GM10266 (cell line): ENCODE results near the gene PTPN20.
"Not testable (repeated sequence)": the region's sequence is repeated elsewhere in the genome, so short reads cannot be mapped to it uniquely, and the experiment has no call there.

Source experiments
- DNase-seq: peaks from one replicate; pipeline ENCODE4 v3.0.0; 2012; ENCODE audit errors: extremely low spot score
- TF ChIP-seq, protein P1 (sequence below): IDR thresholded peaks from 2 replicates; pipeline ENCODE4 v1.5.1; 2012; ENCODE audit warnings: mild to moderate bottlenecking, low read depth; ENCODE audit not compliant: control insufficient read depth, insufficient read depth; ENCODE audit errors: missing control alignments

Gene PTPN20, protein sequence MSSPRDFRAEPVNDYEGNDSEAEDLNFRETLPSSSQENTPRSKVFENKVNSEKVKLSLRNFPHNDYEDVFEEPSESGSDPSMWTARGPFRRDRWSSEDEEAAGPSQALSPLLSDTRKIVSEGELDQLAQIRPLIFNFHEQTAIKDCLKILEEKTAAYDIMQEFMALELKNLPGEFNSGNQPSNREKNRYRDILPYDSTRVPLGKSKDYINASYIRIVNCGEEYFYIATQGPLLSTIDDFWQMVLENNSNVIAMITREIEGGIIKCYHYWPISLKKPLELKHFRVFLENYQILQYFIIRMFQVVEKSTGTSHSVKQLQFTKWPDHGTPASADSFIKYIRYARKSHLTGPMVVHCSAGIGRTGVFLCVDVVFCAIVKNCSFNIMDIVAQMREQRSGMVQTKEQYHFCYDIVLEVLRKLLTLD

DNA sequence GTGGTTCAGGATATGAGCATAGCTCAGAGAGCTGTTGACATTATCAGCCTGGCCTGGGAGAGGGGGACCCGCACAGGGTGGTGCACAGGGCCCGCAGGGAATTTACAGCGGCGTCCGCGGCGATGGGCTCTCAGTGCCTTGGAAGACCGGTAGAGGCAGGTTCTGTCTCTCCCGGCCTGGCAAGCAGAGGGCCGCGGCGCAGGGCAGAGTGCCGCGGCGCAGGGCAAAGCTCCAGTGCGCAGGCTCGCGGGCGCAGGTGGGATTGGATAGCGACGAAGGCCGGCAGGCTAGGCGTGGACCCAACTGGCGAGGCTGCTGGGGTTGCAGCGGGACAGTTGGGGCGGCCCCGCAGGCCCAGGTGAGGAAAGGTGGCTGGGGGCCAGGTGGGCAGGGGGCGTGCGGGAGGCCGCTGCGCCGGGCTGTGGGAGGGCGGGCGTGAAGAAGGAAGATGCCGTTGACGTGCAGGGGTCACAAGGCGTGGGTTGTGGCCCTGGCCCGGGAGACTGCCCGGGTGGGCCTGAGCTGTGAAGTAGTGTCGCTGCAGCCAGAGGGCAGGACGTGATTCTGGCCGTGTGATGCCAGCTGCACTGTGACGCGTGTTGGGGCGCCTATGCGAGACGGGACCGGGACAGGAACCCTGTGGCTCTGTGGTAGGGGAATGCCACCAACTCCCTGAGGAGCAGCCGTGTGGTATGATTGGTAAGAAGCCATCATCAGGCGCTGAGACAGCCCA lies at the start of gene PTPN20:
PTPN20 (plus strand) TSS at position 285 of the 733 bp plus-strand sequence. CDS start 21,072 bp downstream, outside the sequence.
- peak; percentile 0 for DNase-seq

DNA sequence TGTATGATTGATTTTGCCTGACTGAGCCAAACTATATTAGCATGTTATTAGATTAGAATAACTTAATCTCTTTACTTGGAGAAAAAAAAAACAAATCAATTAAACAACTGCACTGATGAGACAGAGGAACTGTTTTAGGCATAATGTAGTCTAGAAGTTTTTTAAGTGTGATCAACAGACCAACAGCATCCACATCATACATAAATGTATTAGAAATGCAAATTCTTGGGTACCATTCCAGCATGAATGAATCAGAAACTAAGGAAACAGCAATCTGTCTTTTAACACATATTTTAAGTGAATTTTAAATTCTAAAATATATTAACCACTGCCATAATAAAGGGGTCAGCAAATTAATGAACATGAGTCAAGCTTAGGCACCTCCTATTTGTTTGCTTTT lies 41.5 kb upstream of the PTPN20 start:
- DNase-seq: not testable (repeated sequence)

DNA sequence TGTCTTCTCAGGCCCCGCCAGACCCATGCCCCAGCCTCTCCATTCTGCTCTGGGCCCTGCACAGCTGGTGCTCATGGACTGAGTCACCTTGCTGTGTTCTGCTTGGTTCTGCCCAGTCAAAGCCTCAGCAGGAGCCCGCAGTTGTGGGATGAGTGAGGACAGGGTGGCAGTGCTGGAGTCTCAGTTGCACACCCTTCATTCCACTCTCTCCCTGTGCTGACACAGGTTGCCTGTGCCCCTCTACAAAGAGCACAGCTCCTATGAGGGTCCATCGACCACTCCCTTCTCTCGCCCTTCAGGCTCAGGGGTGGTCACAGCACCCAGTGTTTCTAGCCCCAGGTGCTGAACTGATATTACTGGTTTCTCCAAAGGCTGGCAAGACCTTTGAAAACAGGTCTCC lies 39.6 kb upstream of the PTPN20 start:
- not testable (repeated sequence) for DNase-seq

DNA sequence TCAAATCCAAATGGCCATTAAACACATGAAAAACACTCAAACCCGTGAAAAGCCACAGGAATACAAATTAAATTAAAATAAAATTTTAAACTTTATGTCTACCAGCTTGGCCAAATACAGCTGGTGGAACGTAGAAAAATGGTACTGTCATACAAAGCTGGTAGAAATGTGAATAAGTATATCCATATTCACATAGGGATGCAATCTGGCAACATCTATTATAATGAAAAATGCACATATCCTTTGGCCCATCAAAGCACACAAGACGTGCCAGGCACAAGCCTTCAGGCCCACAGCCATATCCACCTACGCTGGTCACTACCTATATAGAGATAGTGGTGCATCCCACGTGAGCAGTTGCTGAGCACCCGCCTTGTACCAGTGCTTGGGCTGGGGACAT lies 35.9 kb upstream of the PTPN20 start:
- not testable (repeated sequence) for DNase-seq

DNA sequence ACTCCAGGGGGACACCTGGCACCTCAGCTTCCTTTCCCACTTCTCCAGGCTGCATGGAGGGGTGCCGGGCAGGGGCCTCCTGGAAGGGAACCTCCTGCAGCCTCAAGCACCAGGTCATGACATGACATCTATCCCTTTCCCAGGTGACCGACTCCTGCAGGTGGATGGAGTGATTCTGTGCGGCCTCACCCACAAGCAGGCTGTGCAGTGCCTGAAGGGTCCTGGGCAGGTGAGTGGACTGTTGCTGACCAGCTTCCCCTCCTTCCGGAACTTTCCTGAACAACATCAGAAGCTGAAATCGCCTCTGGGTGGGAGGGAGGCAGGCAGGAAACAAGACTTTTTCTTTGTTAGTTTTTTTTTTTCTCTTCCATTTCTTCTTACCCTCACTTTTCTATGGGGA lies 34.5 kb upstream of the PTPN20 start:
- not testable (repeated sequence) for DNase-seq

DNA sequence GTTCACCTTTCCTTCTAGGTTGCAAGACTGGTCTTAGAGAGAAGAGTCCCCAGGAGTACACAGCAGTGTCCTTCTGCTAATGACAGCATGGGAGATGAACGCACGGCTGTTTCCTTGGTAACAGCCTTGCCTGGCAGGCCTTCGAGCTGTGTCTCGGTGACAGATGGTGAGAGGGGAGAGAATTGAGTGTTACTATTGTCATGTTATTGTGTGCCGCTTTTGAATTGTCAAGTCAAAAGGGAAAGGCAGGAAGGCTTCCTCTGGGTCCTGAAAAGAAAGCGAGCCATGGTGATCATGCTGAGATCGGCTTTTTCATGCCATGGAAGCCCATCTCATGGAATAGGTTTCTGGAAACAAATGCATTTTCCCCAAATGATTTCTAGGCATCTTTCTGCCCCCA lies 32.5 kb upstream of the PTPN20 start:
- not testable (repeated sequence) for DNase-seq

DNA sequence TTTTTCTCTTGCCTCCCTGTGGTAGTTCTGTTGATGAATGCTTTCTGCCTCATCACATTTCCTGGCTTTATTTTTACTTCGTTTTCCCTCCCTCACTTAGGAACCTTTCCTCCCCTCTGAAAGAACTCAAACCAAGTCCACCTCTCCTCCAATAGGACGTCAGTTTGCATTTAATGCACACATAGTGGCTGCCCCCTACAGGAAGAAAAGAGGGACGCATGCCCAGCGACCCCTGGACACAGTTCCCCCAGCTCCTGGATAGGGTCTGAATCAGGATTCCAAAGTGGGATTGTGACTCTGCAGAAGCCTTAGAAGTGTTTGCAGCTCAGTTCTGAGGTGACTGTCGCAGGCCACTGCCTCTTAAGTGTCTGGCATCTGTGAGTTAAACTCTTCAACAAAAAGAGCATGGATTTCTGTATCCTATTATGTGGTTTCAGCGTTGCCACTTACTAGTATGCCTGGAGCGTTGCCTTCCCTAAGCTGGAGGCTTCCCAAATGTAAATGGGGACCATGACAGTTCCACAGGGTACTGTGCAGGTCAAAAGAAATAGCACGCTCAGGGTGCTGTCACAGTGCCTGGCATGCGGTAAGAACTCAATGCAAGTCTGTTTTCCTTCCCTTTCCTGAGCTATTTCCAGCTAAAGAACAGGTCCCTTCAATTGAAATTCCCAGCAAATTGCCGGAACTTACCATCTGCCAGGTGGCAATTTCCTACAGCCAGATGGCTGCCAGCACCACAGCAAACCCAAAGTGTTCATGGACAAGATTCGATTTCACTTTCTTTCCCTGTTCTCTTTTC lies 20.2 kb upstream of the PTPN20 start:
- DNase-seq: not testable (repeated sequence)

DNA sequence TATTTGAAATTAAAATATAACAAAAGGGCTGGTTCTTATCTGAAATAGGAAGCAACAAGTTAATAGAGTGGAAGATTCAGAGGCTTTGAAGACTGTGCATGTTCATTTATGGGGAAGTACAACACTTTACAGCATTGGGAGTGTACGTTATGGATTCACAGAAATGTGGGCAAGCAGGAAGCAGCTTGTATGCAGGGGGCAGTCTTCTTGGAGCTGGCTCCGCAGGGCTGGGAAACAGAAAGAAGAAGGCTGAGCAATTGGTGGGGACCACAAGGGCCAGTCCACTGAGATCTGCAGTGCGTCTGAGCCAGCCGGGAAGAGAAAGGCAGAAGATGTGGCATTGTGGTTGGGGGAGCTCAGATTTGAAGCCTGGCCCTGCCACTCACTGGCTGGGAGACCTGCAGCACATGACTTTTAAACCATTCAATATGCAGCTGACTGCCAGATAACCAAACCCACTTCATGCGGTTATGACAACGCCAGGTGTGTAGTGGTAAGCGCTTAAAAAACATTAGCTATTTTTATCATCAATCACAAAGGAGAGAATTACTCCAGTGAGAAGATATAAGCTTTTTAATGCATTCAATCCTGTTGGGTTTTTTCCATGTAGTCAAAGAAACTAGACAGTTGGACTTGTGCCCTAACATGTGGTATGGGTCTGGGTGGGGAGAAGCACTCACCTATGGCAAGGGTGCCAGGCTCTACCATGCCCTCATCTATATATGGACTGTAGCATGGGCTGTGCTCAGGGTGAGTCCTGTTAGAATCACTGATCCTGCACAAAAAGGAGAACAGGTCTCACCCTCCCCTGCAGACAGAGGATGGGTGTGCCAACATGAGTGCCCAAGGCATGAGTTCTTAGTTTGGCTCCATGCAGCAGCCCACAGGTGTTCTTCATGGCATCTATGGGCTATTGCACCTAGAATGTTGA lies 14.2 kb upstream of the PTPN20 start:
- not testable (repeated sequence) for DNase-seq

More for the DNA sequence above, 20.2 kb upstream of the PTPN20 start:
- TF ChIP-seq, protein P1, sequence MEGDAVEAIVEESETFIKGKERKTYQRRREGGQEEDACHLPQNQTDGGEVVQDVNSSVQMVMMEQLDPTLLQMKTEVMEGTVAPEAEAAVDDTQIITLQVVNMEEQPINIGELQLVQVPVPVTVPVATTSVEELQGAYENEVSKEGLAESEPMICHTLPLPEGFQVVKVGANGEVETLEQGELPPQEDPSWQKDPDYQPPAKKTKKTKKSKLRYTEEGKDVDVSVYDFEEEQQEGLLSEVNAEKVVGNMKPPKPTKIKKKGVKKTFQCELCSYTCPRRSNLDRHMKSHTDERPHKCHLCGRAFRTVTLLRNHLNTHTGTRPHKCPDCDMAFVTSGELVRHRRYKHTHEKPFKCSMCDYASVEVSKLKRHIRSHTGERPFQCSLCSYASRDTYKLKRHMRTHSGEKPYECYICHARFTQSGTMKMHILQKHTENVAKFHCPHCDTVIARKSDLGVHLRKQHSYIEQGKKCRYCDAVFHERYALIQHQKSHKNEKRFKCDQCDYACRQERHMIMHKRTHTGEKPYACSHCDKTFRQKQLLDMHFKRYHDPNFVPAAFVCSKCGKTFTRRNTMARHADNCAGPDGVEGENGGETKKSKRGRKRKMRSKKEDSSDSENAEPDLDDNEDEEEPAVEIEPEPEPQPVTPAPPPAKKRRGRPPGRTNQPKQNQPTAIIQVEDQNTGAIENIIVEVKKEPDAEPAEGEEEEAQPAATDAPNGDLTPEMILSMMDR: peak; percentile 22

DNA sequence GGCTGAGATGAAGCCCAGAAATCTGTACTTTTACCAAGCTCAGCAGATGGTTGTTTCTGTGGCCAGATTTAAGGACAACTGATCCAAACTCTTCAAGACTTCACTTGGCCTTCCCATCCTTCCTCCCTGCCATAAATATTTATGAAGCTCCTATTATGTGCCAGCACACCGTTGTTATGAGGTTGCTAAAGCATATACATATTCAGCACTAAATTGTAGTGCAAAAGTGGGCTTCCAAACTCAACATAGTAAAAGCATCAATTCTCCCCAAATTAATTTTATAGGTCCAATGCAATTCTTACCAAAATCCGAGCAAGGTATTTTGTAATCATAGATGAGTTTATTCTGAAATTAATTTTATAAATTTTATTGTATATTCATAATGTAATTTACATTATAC lies 10.0 kb upstream of the PTPN20 start:
- not testable (repeated sequence) for DNase-seq

DNA sequence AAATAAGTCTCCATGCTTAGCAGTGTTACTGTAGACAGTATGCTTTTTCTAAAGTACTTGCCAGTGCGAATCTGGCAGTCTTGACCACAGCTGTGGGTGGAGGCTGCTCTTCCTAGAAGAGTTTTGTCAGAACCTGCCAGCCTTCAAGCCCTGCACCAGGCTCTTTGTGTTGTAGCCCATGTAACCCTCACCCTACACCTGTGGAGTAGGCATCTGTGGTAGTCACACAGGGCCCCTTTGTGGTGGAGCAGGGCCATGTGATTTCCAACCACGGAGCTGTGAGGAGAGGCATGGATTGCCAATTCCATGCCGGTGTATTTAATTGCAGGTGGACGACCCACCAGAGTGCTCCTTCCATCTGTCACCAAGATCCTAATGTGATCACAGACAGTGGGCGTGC lies 7.4 kb upstream of the PTPN20 start:
- DNase-seq: not testable (repeated sequence)

DNA sequence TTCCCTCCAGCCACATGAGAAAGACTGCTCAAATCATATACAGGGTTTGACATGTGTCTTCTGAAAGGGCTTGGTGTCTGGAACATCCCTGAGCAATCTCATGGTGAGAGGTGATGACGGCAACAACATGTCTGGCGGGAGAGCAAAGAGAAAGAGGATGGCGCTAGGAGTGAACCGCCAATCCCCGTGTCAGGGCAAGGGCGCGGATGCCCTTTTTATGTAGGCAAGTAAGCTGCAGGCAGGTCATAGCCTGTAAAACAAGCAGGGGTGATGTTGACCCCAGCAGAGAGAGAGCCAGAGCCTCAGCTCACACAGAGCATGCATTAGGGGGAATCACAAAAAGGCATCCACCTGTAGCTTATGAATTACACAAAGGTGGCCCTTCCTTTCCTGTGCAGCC lies 4.9 kb upstream of the PTPN20 start:
- DNase-seq: not testable (repeated sequence)

DNA sequence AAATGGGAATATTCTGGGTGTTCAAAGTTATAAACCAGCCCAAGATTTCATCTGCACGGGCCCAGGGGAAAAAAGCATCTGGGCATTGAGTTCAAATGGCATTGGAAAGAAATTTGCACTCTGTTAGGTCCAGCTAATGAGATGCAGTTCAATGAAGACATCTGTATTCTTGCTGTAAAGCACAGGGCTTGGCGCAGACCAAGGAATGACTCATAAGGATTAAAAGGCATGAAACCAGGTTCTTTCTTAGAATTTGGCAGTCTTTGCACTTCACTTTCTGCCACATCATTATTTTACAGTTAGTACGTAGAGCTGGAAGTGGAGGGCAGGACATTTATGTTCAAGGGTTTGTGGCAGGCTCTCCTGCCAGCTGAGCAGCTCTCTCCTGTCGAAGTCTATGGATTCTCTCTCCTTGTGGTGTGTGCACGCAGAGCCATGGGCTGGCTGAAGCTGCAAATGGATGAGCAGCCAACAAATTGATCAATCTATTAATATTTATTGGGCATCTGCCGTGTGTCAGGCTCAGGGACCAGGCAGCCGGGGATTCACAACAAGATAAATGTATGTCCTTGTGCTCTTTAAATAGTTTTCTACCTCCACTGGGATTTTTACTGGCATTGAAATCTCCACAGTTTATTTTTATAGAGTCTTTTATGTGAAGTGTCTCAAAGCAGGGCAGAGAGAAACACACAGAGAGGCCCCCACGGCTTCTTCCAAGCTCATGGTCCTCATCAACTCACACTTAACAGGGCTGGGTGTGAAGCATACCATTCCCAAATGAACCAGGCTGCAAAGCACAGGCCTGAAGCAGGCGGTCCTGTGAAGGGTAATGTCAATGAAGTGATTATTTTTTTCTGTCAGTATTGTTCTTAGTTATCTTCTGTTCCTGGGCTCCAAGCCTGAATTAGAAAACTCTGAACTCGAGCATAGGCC lies 3.8 kb upstream of the PTPN20 start:
- DNase-seq: not testable (repeated sequence)

DNA sequence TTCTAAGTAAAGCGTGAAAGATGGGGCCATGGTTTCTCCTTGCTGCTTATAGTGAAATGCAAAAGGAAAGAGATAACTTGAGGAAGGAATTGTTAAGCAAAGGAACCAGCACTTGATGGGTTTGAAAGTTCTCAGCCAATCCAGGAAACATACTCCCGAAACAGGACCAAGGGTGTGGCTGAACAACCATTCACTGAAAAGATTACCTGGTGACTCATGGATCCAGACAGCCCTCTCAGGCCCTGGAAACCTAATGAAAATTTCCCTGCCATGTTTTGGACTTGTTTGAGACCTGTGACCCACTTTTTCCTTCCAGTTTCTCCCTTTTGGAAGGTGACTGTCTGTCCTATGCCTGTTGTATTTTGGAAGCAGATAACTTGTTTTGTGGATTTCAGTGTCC lies 11.3 kb downstream of the PTPN20 start:
- DNase-seq: not testable (repeated sequence)

DNA sequence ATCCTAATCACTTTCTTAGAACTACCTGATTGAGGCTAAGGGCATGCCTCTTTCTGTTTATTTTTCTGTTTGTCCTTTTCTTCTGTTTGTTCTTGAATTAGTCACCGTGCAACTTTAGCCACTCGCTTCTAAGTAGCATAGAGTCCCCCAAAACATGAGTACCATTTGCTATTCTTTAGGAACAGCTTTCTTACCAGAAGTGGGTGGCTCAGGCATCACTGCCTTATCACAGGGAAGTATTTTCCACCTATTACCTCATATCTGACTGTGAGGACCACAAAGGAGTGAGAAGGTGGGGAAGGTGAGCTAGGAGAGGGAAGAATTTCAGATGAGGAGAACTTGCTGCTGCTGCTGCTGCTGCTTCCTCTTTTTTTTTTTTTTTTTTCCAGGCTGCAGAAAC lies 13.9 kb downstream of the PTPN20 start:
- DNase-seq: not testable (repeated sequence)

DNA sequence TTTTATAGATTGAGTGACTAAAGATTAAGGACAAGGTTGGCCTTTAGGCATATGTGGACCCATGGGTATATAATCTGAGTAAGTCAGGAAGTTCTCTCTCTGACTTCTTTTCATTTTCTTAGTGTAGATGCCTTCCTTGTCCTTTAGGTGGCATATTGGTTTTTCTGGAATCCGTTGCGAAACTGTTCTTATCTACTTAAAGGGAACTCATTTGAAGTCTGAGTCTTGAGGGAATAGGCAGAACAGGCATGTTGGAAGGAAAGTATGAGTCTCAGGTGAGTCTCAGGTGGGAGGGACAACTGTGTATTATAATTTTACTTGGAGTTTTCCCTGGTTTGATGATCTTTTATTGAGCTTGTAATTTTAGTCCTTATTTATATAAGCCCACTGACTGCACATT lies 14.6 kb downstream of the PTPN20 start:
- not testable (repeated sequence) for DNase-seq

DNA sequence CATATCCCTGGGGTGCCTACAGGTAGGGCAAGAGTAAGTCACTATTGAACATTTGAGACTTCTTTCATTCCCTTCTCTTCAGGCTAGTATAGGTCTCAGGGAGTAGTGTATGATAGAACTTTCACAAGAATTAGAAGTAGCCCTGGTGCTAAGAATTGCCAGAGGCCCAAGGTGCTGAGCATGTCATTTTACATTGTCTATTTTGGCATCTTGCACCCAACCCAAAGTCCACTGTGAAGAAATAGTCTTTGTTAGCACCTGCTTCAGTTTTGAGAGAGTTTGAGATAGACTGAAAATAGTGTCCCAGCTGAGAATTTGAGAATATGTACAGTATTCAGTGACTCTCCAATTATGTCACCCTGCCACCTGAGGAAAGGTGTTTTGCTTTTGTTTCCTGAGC lies 17.6 kb downstream of the PTPN20 start:
- DNase-seq: not testable (repeated sequence)

DNA sequence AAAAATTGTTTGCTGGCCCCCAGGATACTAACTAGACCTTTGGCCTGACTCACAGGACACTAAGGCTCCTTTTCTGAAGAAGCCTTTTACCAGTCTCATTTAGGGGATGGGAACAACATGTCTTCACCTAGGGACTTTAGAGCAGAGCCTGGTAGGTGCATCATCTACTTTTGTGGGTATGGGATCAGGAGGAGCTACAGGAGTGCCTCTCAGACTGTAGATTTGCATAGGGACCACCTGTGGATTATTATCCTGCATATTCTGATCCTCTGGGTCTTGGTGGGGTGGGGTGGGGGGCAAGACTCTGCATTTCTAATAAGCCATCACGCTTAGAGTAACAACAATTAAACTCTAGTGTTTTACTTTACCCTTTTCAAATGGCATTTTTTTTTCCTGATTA lies 21.2 kb downstream of the PTPN20 start:
- not testable (repeated sequence) for DNase-seq

DNA sequence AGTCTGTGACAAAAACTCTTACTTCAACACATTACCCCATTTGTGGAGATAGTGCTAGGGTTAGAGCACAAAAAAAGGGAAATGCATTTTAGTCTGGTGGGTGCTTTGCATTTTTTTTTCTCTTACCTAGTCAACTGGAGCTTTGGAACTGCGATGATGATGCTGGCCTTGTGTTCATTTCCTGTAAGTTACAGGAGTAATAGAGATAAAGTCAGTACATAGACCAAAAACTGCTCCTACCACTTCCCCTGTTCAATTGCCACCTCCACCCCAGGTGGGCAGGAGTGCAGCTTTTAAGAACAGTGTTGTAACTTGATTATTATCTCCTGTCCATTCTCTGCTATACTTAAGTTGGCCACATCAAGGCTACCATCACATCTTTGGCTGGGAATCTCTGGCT lies 29.9 kb downstream of the PTPN20 start:
- DNase-seq: not testable (repeated sequence)
